SK-N-SH treated with all-trans-retinoic acid at 6 μM for 48 hours (cell line): ENCODE measurements around the gene NSUN7.

ENCODE experiments used
- ATAC-seq: fragments of 200-7000 bp; cut with Tn5 transposase; 3 replicates; pipeline ENCODE4 v1.9.1; 2020; ENCODE audit warnings: mild to moderate bottlenecking, moderate library complexity
- ARNTL ChIP-seq: fragments of 450-650 bp; formaldehyde crosslinking; IDR thresholded peaks from 2 replicates; pipeline ENCODE4 v1.5.0; 2020; ENCODE audit warnings: low read depth, mild to moderate bottlenecking, moderate library complexity, borderline replicate concordance
- BACH2 ChIP-seq: fragments of 250-450 bp; sonication (Bioruptor Pico); IDR thresholded peaks from 2 replicates; pipeline ENCODE4 v1.9.0; 2021; ENCODE audit warnings: mild to moderate bottlenecking, borderline replicate concordance
- CSDC2 ChIP-seq: fragments of 250-450 bp; sonication (Bioruptor Pico); IDR thresholded peaks from 2 replicates; pipeline ENCODE4 v1.5.0; 2020; ENCODE audit warnings: mild to moderate bottlenecking, moderate library complexity
- CSRNP3 ChIP-seq: fragments of 250-450 bp; sonication (Bioruptor Pico); IDR thresholded peaks from 2 replicates; pipeline ENCODE4 v1.5.1; 2021; ENCODE audit warnings: mild to moderate bottlenecking, moderate library complexity
- ESRRG ChIP-seq: fragments of 250-450 bp; sonication (Bioruptor Pico); IDR thresholded peaks from 2 replicates; pipeline ENCODE4 v1.6.1; 2021; ENCODE audit warnings: mild to moderate bottlenecking
- GLIS3 ChIP-seq: fragments of 250-450 bp; sonication (Bioruptor Pico); IDR thresholded peaks from 2 replicates; pipeline ENCODE4 v1.5.0; 2020; ENCODE audit warnings: mild to moderate bottlenecking, moderate library complexity
- ISL1 ChIP-seq: fragments of 250-450 bp; sonication (Bioruptor Pico); IDR thresholded peaks from 2 replicates; pipeline ENCODE4 v2.1.2; 2022; ENCODE audit warnings: mild to moderate bottlenecking, moderate library complexity
- OSR1 ChIP-seq: fragments of 250-450 bp; sonication (Bioruptor Pico); IDR thresholded peaks from 2 replicates; pipeline ENCODE4 v1.8.0; 2022; ENCODE audit warnings: moderate library complexity, mild to moderate bottlenecking, inconsistent platforms
- PATZ1 ChIP-seq: fragments of 250-450 bp; sonication (Bioruptor Pico); IDR thresholded peaks from 2 replicates; pipeline ENCODE4 v1.8.0; 2020; ENCODE audit warnings: mild to moderate bottlenecking, moderate library complexity, borderline replicate concordance
- POU6F1 ChIP-seq: fragments of 250-450 bp; sonication (Bioruptor Pico); IDR thresholded peaks from 2 replicates; pipeline ENCODE4 v1.8.0; 2021; ENCODE audit warnings: low read depth, mild to moderate bottlenecking, moderate library complexity, borderline replicate concordance
- PPARA ChIP-seq: fragments of 250-450 bp; sonication (Bioruptor Pico); IDR thresholded peaks from 2 replicates; pipeline ENCODE4 v1.5.0; 2020; ENCODE audit warnings: mild to moderate bottlenecking, borderline replicate concordance
- RARB ChIP-seq: fragments of 250-450 bp; sonication (Bioruptor Pico); IDR thresholded peaks from 2 replicates; pipeline ENCODE4 v1.8.0; 2021; ENCODE audit warnings: mild to moderate bottlenecking, moderate library complexity
- SNAI2 ChIP-seq: fragments of 250-450 bp; sonication (Bioruptor Pico); IDR thresholded peaks from 2 replicates; pipeline ENCODE4 v1.5.0; 2020; ENCODE audit warnings: mild to moderate bottlenecking, moderate library complexity
- TCF4 ChIP-seq: fragments of 250-450 bp; sonication (Bioruptor Pico); IDR thresholded peaks from 2 replicates; pipeline ENCODE4 v1.8.0; 2021; ENCODE audit warnings: mild to moderate bottlenecking, moderate library complexity, borderline replicate concordance
- TSHZ2 ChIP-seq: fragments of 250-450 bp; sonication (Bioruptor Pico); IDR thresholded peaks from 2 replicates; pipeline ENCODE4 v1.5.0; 2020; ENCODE audit warnings: mild to moderate bottlenecking, moderate library complexity
- ZC3H10 ChIP-seq: fragments of 250-450 bp; sonication (Bioruptor Pico); IDR thresholded peaks from 2 replicates; pipeline ENCODE4 v1.5.1; 2021; ENCODE audit warnings: mild to moderate bottlenecking, moderate library complexity
- ZFP3 ChIP-seq: fragments of 250-450 bp; sonication (Bioruptor Pico); IDR thresholded peaks from 2 replicates; pipeline ENCODE4 v1.5.0; 2020; ENCODE audit warnings: mild to moderate bottlenecking, moderate library complexity
- ZNF565 ChIP-seq: fragments of 450-650 bp; formaldehyde crosslinking; conservative IDR thresholded peaks from 2 replicates; pipeline ENCODE4 v1.5.0; 2020; ENCODE audit warnings: low read depth, mild to moderate bottlenecking, moderate library complexity
- ZNF70 ChIP-seq: fragments of 450-650 bp; formaldehyde crosslinking; IDR thresholded peaks from 2 replicates; pipeline ENCODE4 v1.5.0; 2020; ENCODE audit warnings: mild to moderate bottlenecking, moderate library complexity
- ZNF8 ChIP-seq: fragments of 450-650 bp; formaldehyde crosslinking; IDR thresholded peaks from 2 replicates; pipeline ENCODE4 v1.5.0; 2020; ENCODE audit warnings: mild to moderate bottlenecking, moderate library complexity

The NSUN7 gene

GRCh38 chr4:40822420-40823166 lies 72.8 kb downstream of the NSUN7 start:
- no peak for TF ChIP-seq BACH2
- TF ChIP-seq CSRNP3 (CRISPR knock-in tag): no peak
- no peak for TF ChIP-seq TCF4
- TF ChIP-seq CSDC2 (CRISPR knock-in tag): no peak
- TF ChIP-seq ARNTL (CRISPR knock-in tag): no peak
- no peak for TF ChIP-seq SNAI2
- no peak for TF ChIP-seq ISL1 (CRISPR knock-in tag)
- no peak for TF ChIP-seq ZNF70 (CRISPR knock-in tag)
- no peak for TF ChIP-seq PPARA
- TF ChIP-seq POU6F1 (CRISPR knock-in tag): no peak
- TF ChIP-seq ZFP3 (CRISPR knock-in tag): no peak
- no peak for TF ChIP-seq GLIS3 (CRISPR knock-in tag)
- TF ChIP-seq TSHZ2 (CRISPR knock-in tag): no peak
- no peak for TF ChIP-seq ESRRG (CRISPR knock-in tag)
- no peak for TF ChIP-seq ZC3H10 (CRISPR knock-in tag)
- ATAC-seq: no peak

GRCh38 chr4:40825014-40825838 lies 75.5 kb downstream of the NSUN7 start:
- TF ChIP-seq CSRNP3 (CRISPR knock-in tag) (no peak), PATZ1 (CRISPR knock-in tag) (no peak), ZFP3 (CRISPR knock-in tag) (no peak), ZNF8 (CRISPR knock-in tag) (no peak)
- no peak for ATAC-seq

- ATAC-seq: no peak
- TF ChIP-seq ZNF565 (no peak), RARB (no peak), GLIS3 (CRISPR knock-in tag) (no peak), SNAI2 (no peak), OSR1 (CRISPR knock-in tag) (no peak), POU6F1 (CRISPR knock-in tag) (no peak), CSDC2 (CRISPR knock-in tag) (no peak), TCF4 (no peak), TSHZ2 (CRISPR knock-in tag) (no peak), CSRNP3 (CRISPR knock-in tag) (no peak)
These were observed 77.1 kb downstream of the NSUN7 start for GRCh38 chr4:40826821-40827220.
